ENCODE data around the gene PTH. TPM values are rescaled to one million over a fixed set of nuclear protein-coding genes. Genes with fewer than 3 reads are reported as not detected.

Gene PTH
- total RNA-seq: not detected

DNA sequence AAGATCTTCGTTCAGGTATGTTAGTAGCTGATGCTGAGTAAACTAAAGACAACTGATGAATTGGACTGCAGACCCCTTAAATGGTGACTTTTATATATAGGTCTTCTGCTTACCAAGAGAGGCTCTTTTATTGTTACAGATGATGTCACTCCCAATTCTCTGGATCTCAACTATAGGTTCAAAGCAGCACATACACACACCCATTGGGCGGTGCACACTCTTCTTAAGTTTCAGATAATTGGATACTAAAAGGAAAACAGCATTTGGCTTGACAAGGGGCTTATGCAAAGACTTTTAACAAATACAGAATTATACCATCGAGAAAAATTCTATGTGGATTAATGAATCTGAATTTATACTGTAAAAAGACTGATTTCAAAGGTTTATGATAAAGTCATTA, at the start of gene PTH:
TSS of gene PTH (minus strand) at position 69 of the 400 bp plus-strand sequence. CDS start 3,142 bp downstream, outside the sequence.
- TF ChIP-seq, protein P1, sequence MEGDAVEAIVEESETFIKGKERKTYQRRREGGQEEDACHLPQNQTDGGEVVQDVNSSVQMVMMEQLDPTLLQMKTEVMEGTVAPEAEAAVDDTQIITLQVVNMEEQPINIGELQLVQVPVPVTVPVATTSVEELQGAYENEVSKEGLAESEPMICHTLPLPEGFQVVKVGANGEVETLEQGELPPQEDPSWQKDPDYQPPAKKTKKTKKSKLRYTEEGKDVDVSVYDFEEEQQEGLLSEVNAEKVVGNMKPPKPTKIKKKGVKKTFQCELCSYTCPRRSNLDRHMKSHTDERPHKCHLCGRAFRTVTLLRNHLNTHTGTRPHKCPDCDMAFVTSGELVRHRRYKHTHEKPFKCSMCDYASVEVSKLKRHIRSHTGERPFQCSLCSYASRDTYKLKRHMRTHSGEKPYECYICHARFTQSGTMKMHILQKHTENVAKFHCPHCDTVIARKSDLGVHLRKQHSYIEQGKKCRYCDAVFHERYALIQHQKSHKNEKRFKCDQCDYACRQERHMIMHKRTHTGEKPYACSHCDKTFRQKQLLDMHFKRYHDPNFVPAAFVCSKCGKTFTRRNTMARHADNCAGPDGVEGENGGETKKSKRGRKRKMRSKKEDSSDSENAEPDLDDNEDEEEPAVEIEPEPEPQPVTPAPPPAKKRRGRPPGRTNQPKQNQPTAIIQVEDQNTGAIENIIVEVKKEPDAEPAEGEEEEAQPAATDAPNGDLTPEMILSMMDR (IDR thresholded peaks at IDR 0.05): no peak
- Mint-ChIP-seq H3K9me3 (no peaks in the 10 kb centered on the region), H3K4me3 (no peak within 1 kb of the TSS), H3K27me3 (peaks cover 26% of the 10 kb centered on the region), H3K36me3 (ENCODE audit: low read depth) (no peaks in the 10 kb centered on the region), H3K4me1 (ENCODE audit: low read depth) (no peaks in the 10 kb centered on the region), H3K27ac (no peak within 1 kb of the TSS)
- ATAC-seq (no peak), DNase-seq (no peak)
- POLR2A ChIA-PET: no interaction called here
- intact Hi-C loops (cut with micrococcal nuclease): no loop called here
- CTCF ChIA-PET: no interaction called here

DNA sequence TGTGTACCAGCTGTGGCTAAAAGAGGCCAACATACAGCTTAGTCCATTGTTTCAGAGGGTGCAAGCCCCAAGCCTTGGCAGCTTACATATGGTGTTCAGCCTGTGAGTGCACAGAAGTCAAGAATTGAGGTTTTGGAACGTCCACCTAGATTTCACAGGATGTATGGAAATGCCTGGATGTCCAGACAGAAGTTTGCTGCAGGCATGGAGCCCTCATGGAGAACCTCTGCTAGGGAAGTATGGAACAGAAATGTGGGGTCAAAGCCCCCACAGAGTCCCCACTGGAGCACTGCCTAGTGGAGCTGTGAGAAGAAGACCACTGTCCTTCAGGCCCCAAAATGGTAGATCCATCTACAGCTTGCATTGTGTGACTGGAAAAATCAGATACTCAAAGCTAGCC, 42.2 kb upstream of the PTH start:
- H3K9me3 Mint-ChIP-seq: peaks cover 20% of the 10 kb centered on the region

DNA sequence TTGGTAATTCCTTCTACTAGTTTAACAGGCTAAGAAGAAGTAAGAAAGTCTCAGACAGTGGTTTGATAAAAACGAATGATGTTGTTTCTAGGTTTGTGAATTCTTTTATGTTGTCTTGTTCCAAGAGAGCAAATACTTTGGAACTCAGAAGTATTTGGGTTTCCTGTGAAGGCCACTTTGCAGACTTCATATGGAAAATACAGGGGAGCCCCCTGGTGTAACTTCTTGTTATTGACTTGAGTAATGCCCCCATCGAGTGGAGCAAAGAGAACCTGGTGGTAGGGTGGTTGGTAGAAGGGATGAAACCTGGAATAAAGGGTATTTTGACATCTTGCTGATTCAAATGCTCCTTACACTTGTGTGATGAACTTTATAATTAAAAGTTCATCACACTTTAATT, 40.0 kb upstream of the PTH start:
- ChIA-PET POLR2A (no interaction called here), CTCF (no interaction called here)
- no peak overlapping the region for H3K27ac Mint-ChIP-seq
- peaks cover 23% of the 10 kb centered on the region for H3K9me3 Mint-ChIP-seq
- ATAC-seq (no peak), DNase-seq (peak; percentile 3)
- H3K27me3 Mint-ChIP-seq: peaks cover 9% of the 10 kb centered on the region
- TF ChIP-seq, protein P1 (IDR thresholded peaks at IDR 0.05): no peak
- no peaks in the 10 kb centered on the region for H3K4me1 Mint-ChIP-seq (ENCODE audit: low read depth)
- peaks cover 5% of the 10 kb centered on the region for H3K36me3 Mint-ChIP-seq (ENCODE audit: low read depth)
- no peak overlapping the region for H3K4me3 Mint-ChIP-seq
- intact Hi-C loops (cut with micrococcal nuclease): no loop called here

More for the DNA sequence above, 42.2 kb upstream of the PTH start:
- peaks cover 5% of the 10 kb centered on the region for H3K36me3 Mint-ChIP-seq (ENCODE audit: low read depth)
- H3K4me1 Mint-ChIP-seq (ENCODE audit: low read depth): no peaks in the 10 kb centered on the region
- H3K4me3 Mint-ChIP-seq: no peak overlapping the region
- intact Hi-C loops (cut with micrococcal nuclease): no loop called here
- TF ChIP-seq, protein P1 (IDR thresholded peaks at IDR 0.05): no peak
- H3K27me3 Mint-ChIP-seq: peaks cover 7% of the 10 kb centered on the region
- ChIA-PET CTCF (no interaction called here), POLR2A (no interaction called here)
- ATAC-seq (no peak), DNase-seq (no peak)
- H3K27ac Mint-ChIP-seq: no peak overlapping the region

- ChIA-PET CTCF (no interaction called here), POLR2A (no interaction called here)
- Mint-ChIP-seq H3K4me3 (no peak overlapping the region), H3K36me3 (ENCODE audit: low read depth) (peaks cover 5% of the 10 kb centered on the region), H3K27ac (no peak overlapping the region), H3K27me3 (peaks cover 9% of the 10 kb centered on the region), H3K9me3 (peaks cover 23% of the 10 kb centered on the region), H3K4me1 (ENCODE audit: low read depth) (no peaks in the 10 kb centered on the region)
- intact Hi-C loops (cut with micrococcal nuclease): no loop called here
- no peak for ATAC-seq
- DNase-seq: no peak
- TF ChIP-seq, protein P1 (IDR thresholded peaks at IDR 0.05): no peak
Measured at GRCh38 chr11:13534358-13534757, 38.6 kb upstream of the PTH start.

GRCh38 chr11:13525257-13525656, 29.5 kb upstream of the PTH start:
- intact Hi-C loops (cut with micrococcal nuclease): no loop called here
- no peak for ATAC-seq
- TF ChIP-seq, protein P1 (IDR thresholded peaks at IDR 0.05): no peak
- CTCF ChIA-PET: no interaction called here
- peaks cover 1% of the 10 kb centered on the region for H3K9me3 Mint-ChIP-seq
- DNase-seq: no peak
- H3K4me3 Mint-ChIP-seq: no peak overlapping the region
- no peaks in the 10 kb centered on the region for H3K4me1 Mint-ChIP-seq (ENCODE audit: low read depth)
- POLR2A ChIA-PET: interaction anchor here (0.6 kb wide), 1 partner anchor 143 kb away, joined by 5 read pairs; no protein-coding TSS in a partner anchor
- no peaks in the 10 kb centered on the region for H3K36me3 Mint-ChIP-seq (ENCODE audit: low read depth)
- H3K27me3 Mint-ChIP-seq: peaks cover 4% of the 10 kb centered on the region
- no peak overlapping the region for H3K27ac Mint-ChIP-seq

All from activated CD8-positive, alpha-beta T cell treated with anti-CD3 and anti-CD28 coated beads for 36 hours (primary cell).